ENCODE data around the gene SLC9A3. TPM values are rescaled to one million over a fixed set of nuclear protein-coding genes. Genes with fewer than 3 reads are reported as not detected.

The SLC9A3 gene
- 3.1 and 3.7 TPM in 2 replicates for total RNA-seq (2014; rRNA removed; shearing (Covaris generic))

DNA sequence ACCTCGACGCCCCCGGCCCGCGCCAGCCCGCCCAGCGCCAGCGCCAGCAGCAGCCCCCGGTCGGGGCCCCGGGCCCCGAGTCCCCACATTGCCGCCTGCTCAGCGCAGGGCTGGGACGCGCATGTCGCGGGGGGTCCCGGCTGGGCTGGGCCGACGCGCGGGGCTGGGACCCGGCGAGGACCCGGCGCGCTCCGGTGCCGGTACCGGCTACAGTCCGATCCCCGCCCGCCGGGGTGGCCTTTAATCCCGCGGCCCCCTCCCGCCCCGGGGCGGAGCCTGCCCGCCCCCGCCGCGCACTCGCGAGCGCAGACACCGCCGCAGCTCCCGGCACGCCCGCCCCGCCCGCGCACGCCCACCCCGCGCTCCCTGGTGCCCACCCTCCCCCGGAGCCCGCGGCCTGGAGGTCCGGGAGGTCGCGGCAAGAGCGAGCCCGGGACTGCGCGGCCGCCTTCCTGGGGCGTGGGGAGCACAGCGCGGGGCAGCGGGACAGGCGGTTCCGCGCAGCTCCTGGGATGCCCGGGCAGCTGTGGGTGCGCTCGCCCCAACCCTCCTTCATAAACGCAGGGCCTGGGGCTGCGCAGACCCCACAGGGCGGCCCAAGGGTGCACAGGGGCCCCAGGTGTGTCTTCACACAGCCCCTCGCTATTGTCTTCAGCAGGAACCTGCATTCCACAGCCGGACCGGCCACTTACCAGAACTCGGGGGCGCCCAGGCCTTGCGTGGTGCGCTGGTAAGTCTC, at the start of gene SLC9A3:
TSS of gene SLC9A3 (minus strand) at position 216 of the 739 bp plus-strand sequence.
- DNase-seq (ENCODE audit: low read depth in 1 of 2, low spot score in 2 of 2) = no peak
- H3K9me3 ChIP-seq (replicated peaks) = no peaks in the 10 kb centered on the region
- no peak within 1 kb of the TSS for H3K27ac ChIP-seq
- no peaks in the 10 kb centered on the region for H3K36me3 ChIP-seq
- no peak within 1 kb of the TSS for H3K4me3 ChIP-seq
- H3K4me1 ChIP-seq (replicated peaks) = no peaks in the 10 kb centered on the region
- peaks cover 79% of the 10 kb centered on the region for H3K27me3 ChIP-seq (replicated peaks)

DNA sequence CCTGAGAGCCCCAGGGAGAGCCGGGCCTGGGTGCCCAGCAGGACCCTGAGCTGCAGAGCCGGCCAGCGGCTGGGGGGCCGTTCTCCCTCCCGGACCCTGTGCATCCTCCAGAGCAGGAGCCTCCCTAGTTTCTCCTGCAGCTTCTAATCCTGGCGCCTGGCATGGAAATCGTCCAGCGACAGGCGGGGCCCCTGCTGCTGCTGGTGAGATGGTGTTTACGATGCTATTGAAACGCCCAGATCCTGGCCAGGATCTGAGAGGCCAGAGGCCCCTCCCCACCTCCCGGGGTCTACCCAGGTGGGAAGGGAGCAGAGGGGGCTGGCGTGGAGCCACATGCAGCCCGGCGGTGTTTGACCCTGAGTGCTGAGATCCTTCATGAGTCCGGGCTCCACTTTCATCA, 49.7 kb upstream of the SLC9A3 start:
- no peaks in the 10 kb centered on the region for H3K4me1 ChIP-seq (replicated peaks)
- H3K4me3 ChIP-seq = no peak overlapping the region
- peak in 1 of 2 experiments; percentile 28 for DNase-seq (ENCODE audit: low read depth in 1 of 2, low spot score in 2 of 2)
- H3K27me3 ChIP-seq (replicated peaks) = peaks cover 55% of the 10 kb centered on the region
- H3K27ac ChIP-seq = no peak overlapping the region
- no peaks in the 10 kb centered on the region for H3K36me3 ChIP-seq
- no peaks in the 10 kb centered on the region; the same call in 1 of the 2 replicates for H3K9me3 ChIP-seq (replicated peaks)

DNA sequence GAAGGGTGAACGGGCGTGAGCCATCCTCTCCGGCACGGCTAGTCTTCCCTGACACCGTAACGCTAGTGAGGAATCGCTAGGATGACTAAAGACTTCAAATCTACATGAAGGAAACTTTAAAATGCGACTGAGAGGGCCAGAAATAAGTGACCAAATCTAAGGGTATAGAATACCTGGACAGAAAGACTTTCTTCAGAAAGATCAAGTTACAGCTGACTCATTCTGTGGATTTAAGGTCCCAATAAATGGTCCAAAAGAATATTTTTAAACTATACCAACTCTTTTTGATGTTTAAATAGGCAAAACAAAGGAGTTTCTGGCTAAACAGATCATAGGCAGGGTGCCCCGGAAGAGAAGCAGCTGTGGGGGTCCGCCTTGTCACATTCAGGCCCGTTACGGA, 49.0 kb upstream of the SLC9A3 start:
- Histone ChIP-seq H3K36me3 (no peaks in the 10 kb centered on the region), H3K27ac (no peak overlapping the region), H3K27me3 (replicated peaks) (peaks cover 51% of the 10 kb centered on the region)

DNA sequence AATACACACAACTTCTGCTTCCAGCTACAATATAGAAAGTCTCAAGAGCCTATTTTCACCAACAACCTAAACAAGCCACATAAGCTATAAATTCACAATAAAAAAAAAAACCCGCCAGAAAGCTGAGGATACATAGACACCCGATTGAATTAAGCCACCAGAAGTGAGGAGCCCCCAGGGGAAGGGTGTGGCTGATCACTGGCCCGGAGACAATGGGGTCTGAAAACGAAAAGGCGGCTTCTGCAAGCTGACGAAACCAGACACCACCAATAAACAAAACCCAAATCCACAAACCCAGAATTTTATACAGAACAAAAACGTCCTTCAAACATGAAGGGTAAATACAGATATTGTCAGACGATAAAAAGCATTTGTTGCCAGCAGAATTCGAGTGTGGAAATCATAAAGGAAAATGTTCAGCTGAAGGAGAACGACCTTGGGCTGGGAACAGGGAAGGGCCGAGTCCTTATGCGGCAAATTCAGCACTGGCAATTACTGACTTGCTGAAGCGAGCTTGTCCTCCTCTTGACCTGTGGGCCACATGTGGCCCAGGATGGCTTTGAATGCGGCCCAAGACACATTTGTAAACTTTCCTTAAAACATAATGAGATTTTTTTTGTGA, 48.3 kb upstream of the SLC9A3 start:
- H3K27me3 ChIP-seq (replicated peaks) = peaks cover 51% of the 10 kb centered on the region

More for the DNA sequence above, 49.0 kb upstream of the SLC9A3 start:
- H3K4me3 ChIP-seq = no peak overlapping the region
- DNase-seq (ENCODE audit: low read depth in 1 of 2, low spot score in 2 of 2) = peak in 1 of 2 experiments; percentile 20
- no peaks in the 10 kb centered on the region for H3K4me1 ChIP-seq (replicated peaks)
- no peaks in the 10 kb centered on the region; the same call in 1 of the 2 replicates for H3K9me3 ChIP-seq (replicated peaks)

DNA sequence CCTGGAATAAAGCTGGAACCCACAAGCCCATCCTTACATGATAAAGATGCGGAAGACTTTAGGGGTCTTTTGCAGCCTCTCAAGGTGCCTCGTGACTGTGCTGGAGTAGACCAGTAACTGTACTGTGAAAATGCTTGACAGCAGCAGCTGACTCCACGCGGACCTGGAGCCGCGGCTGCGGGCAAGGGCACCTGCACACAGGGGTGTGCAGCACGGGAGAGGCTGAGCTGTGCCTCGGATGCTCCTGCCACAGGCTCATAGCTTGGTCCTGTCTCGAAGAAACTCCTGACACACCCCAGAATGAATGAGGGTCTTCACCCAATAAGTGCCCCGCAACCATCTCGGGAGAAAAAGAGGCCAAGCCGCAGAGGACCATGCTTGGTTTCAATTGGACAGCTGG, 47.5 kb upstream of the SLC9A3 start:
- H3K27ac ChIP-seq = no peak overlapping the region
- H3K4me1 ChIP-seq (replicated peaks) = no peaks in the 10 kb centered on the region
- no peak overlapping the region for H3K4me3 ChIP-seq
- H3K9me3 ChIP-seq (replicated peaks) = peaks cover 3% of the 10 kb centered on the region
- no peaks in the 10 kb centered on the region for H3K36me3 ChIP-seq
- peaks cover 54% of the 10 kb centered on the region for H3K27me3 ChIP-seq (replicated peaks)
- peak in 1 of 2 experiments; percentile 34 for DNase-seq (ENCODE audit: low read depth in 1 of 2, low spot score in 2 of 2)

More for the DNA sequence above, 48.3 kb upstream of the SLC9A3 start:
- Histone ChIP-seq H3K27ac (no peak overlapping the region), H3K36me3 (no peaks in the 10 kb centered on the region), H3K4me1 (replicated peaks) (no peaks in the 10 kb centered on the region), H3K4me3 (no peak overlapping the region), H3K9me3 (replicated peaks) (no peaks in the 10 kb centered on the region; the same call in 1 of the 2 replicates)
- DNase-seq (ENCODE audit: low read depth in 1 of 2, low spot score in 2 of 2) = peak in 1 of 2 experiments; percentile 6

DNA sequence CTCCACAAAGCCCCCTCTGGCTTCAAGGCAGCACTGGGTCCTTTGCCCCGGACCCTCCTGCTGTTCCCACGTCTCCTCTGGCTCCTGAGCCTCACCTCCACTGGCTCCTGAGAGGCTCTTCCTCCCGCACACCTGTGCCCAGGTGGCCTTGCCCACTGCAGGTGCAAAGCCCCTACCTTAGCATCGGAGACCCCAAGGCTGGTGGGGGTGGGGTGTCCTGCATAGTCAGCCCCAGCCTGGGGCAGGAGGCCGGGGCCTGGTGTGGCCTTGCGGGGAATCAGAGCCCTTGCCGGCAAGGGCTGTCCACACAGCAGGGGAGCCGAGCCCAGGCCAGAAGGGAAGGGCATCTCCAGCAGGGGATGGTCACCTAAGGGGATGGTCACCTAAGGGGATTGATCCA, 46.6 kb upstream of the SLC9A3 start:
- 0 out of 2 replicates have a peak, but pooled peaks cover 2% of the 10 kb centered on the region for H3K4me1 ChIP-seq (replicated peaks)
- no peak overlapping the region for H3K27ac ChIP-seq
- H3K9me3 ChIP-seq (replicated peaks) = peaks cover 10% of the 10 kb centered on the region
- H3K36me3 ChIP-seq = no peaks in the 10 kb centered on the region
- H3K4me3 ChIP-seq = no peak overlapping the region
- peaks cover 58% of the 10 kb centered on the region for H3K27me3 ChIP-seq (replicated peaks)
- DNase-seq (ENCODE audit: low read depth in 1 of 2, low spot score in 2 of 2) = peak in 1 of 2 experiments; percentile 22

DNA sequence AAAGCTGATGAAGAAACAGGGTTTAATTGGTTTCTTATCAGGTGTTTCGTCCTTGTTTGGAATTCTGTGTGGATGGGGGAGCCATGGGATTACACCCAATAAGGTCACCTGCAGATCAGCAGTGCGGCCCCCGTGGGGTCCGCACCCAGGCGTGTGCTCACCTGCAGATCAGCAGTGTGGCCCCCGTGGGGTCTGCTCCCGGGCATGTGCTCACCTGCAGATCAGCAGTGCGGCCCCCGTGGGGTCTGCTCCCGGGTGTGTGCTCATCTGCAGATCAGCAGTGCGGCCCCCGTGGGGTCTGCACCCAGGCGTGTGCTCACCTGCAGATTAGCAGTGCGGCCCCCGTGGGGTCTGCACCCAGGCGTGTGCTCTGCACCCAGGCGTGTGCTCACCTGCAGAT, 46.2 kb upstream of the SLC9A3 start:
- peaks cover 60% of the 10 kb centered on the region for H3K27me3 ChIP-seq (replicated peaks)
- H3K9me3 ChIP-seq (replicated peaks) = peaks cover 12% of the 10 kb centered on the region
- no peaks in the 10 kb centered on the region for H3K36me3 ChIP-seq
- DNase-seq (ENCODE audit: low read depth in 1 of 2, low spot score in 2 of 2) = peak in 1 of 2 experiments; percentile 22
- H3K4me1 ChIP-seq (replicated peaks) = 0 out of 2 replicates have a peak, but pooled peaks cover 3% of the 10 kb centered on the region
- H3K4me3 ChIP-seq = no peak overlapping the region
- H3K27ac ChIP-seq = no peak overlapping the region

DNA sequence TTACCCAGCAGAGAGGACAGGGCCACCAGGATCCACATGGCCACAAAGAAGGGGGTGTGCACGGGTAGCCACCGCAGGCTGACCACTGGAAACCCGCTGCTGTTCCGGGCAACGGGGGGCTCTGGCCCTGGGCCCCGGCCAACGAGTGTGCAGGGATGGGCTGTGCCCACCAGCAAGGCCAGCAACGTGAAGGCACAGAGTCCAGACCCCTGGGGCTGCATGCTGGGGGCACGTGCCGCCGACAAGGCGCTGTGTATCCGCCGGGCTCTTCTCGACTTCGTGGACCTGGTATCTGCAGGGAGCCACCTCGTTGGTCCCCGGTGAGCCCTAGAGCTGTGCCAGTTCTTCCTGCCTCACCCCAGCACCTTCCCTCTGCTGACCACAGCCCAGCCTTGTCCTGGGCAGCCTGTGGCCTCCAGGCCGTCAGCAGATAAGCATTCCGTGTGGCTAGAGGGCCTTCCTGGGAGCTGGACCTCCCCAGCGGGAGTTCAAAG, 45.7 kb upstream of the SLC9A3 start:
- peaks cover 60% of the 10 kb centered on the region for H3K27me3 ChIP-seq (replicated peaks)
- DNase-seq (ENCODE audit: low read depth in 1 of 2, low spot score in 2 of 2) = peak in 1 of 2 experiments; percentile 28

DNA sequence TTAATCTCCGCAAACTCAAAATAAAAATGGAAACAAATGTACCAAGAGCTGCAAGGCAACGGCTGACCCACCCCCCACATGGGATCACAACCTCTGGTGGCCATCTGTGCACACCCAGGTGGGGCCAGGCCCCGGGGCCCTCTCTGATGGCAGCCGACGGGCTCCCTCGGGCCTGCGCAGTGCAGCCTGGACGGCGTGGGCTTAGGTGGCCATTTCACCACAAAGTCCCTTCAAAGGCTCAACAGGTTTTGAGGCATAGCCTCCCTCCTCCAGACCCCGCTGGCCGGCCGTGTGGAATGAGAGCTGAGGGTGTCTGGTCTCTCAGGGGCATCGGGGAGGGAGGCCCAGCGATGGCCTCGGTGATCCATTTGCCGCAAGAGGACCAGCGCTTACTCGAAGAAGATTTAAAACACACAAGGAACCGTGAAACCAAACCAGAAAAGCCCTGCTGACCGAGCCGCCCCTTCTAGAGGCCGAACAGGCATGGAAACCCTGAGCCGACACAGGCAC, 45.2 kb upstream of the SLC9A3 start:
- H3K4me3 ChIP-seq = no peak overlapping the region

More for the DNA sequence above, 45.7 kb upstream of the SLC9A3 start:
- no peaks in the 10 kb centered on the region for H3K36me3 ChIP-seq
- peaks cover 12% of the 10 kb centered on the region for H3K9me3 ChIP-seq (replicated peaks)
- H3K4me1 ChIP-seq (replicated peaks) = 0 out of 2 replicates have a peak, but pooled peaks cover 3% of the 10 kb centered on the region
- no peak overlapping the region for H3K27ac ChIP-seq
- no peak overlapping the region for H3K4me3 ChIP-seq

DNA sequence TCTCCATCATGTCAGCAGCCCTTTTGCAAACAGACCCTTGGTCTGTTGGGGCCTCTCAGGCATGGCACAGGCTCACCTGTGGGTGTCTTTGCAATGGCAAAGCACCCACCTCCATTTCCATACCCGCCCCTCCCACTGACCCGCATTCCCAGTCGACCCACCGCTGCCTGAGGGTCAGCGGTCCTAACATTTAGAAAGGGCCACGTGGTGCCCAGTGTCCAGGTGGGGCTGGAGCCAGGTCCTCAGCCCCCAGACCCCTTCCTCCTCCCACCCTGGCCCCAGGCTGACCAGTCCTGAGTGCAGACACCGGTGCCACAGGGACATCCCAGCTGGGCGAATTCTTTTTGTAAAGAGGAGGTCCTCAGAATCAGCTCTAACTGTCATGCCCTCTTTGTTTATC, 44.6 kb upstream of the SLC9A3 start:
- peaks cover 12% of the 10 kb centered on the region for H3K9me3 ChIP-seq (replicated peaks)
- no peak overlapping the region for H3K4me3 ChIP-seq
- peak in 1 of 2 experiments; percentile 24 for DNase-seq (ENCODE audit: low read depth in 1 of 2, low spot score in 2 of 2)
- no peak overlapping the region for H3K27ac ChIP-seq
- peaks cover 60% of the 10 kb centered on the region for H3K27me3 ChIP-seq (replicated peaks)
- 0 out of 2 replicates have a peak, but pooled peaks cover 3% of the 10 kb centered on the region for H3K4me1 ChIP-seq (replicated peaks)
- H3K36me3 ChIP-seq = no peaks in the 10 kb centered on the region

More for the DNA sequence above, 45.2 kb upstream of the SLC9A3 start:
- peaks cover 60% of the 10 kb centered on the region for H3K27me3 ChIP-seq (replicated peaks)
- no peaks in the 10 kb centered on the region for H3K36me3 ChIP-seq
- no peak overlapping the region for H3K27ac ChIP-seq
- 0 out of 2 replicates have a peak, but pooled peaks cover 3% of the 10 kb centered on the region for H3K4me1 ChIP-seq (replicated peaks)
- peaks cover 12% of the 10 kb centered on the region for H3K9me3 ChIP-seq (replicated peaks)
- peak in 1 of 2 experiments; percentile 26 for DNase-seq (ENCODE audit: low read depth in 1 of 2, low spot score in 2 of 2)

DNA sequence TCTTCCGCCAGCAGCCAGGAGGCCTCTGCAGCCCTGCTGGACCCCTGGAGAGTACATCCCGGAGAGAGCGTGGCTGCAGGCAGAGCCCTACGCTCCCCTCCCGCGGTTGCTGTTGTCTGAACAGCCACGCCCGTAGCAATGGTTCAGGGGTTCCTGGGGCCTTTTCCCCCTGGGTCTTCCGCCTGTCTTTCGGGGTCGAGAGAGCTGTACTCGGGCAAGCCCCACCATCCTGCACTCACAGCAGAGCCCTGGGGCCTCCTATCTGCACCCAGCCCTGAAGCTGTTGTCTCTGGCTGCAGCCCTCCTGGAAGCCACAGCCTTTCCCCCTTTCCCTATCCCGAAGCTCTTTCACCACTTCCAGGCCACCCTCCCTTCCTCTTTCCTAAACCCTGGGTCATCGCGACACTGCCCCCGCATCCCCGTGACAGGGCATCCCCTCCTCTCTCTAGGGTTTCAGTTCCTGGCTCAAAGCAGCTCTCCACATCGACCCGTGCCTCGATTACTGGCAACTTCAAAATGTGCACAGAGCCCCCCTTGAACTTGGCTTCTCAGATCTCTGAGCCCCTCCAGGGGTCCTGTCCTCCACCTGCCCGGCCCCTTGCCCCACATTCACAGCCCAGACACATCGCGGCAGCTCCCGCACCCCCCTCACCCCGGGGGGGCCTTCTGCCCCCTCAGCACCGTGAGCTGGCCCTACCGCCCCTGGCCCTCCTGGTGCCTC, 44.0 kb upstream of the SLC9A3 start:
- 0 out of 2 replicates have a peak, but pooled peaks cover 3% of the 10 kb centered on the region for H3K4me1 ChIP-seq (replicated peaks)
- no peak overlapping the region for H3K27ac ChIP-seq
- H3K36me3 ChIP-seq = no peaks in the 10 kb centered on the region
- peaks cover 12% of the 10 kb centered on the region for H3K9me3 ChIP-seq (replicated peaks)
- peaks cover 57% of the 10 kb centered on the region for H3K27me3 ChIP-seq (replicated peaks)
- H3K4me3 ChIP-seq = no peak overlapping the region
- DNase-seq (ENCODE audit: low read depth in 1 of 2, low spot score in 2 of 2) = peak in 1 of 2 experiments; percentile 27

DNA sequence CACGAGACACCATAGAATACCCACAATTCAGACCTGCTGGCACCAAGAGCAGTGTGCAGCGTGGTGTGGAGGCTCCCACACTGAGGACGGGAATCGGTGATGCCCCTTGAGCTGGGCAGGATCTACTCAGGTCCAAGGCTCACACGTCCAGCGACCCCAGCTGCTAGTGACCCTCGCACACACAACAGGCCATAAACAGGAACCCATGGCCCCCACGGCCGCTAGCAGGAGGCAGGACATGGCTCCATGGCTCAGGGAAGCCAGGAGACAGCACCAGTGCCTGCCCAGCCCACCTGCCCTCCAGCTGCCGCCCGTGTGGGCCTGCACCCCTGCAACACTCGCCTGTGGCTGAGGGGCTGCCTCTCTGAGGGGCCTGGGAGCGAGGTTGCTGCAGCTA, 43.4 kb upstream of the SLC9A3 start:
- Histone ChIP-seq H3K9me3 (replicated peaks) (peaks cover 12% of the 10 kb centered on the region), H3K36me3 (no peaks in the 10 kb centered on the region), H3K27me3 (replicated peaks) (peaks cover 51% of the 10 kb centered on the region), H3K27ac (no peak overlapping the region), H3K4me3 (no peak overlapping the region), H3K4me1 (replicated peaks) (0 out of 2 replicates have a peak, but pooled peaks cover 3% of the 10 kb centered on the region)
- DNase-seq (ENCODE audit: low read depth in 1 of 2, low spot score in 2 of 2) = peak in 1 of 2 experiments; percentile 33
